Stimulated activated CD8-positive, alpha-beta memory T cell treated with anti-CD3 and anti-CD28 coated beads, Interleukin-15, amount 100 ng/mL, for 48 hours (primary cell): ENCODE measurements around the gene C13orf46.
"Not testable (repeated sequence)": the region's sequence is repeated elsewhere in the genome, so short reads cannot be mapped to it uniquely, and the experiment has no call there.

Experiments
- DNase-seq, 2 donors: peaks; one replicate each; pipeline ENCODE4 v3.0.0-alpha.2; 2020; ENCODE audit warnings: low read depth in 2 of 2

The C13orf46 gene

DNA sequence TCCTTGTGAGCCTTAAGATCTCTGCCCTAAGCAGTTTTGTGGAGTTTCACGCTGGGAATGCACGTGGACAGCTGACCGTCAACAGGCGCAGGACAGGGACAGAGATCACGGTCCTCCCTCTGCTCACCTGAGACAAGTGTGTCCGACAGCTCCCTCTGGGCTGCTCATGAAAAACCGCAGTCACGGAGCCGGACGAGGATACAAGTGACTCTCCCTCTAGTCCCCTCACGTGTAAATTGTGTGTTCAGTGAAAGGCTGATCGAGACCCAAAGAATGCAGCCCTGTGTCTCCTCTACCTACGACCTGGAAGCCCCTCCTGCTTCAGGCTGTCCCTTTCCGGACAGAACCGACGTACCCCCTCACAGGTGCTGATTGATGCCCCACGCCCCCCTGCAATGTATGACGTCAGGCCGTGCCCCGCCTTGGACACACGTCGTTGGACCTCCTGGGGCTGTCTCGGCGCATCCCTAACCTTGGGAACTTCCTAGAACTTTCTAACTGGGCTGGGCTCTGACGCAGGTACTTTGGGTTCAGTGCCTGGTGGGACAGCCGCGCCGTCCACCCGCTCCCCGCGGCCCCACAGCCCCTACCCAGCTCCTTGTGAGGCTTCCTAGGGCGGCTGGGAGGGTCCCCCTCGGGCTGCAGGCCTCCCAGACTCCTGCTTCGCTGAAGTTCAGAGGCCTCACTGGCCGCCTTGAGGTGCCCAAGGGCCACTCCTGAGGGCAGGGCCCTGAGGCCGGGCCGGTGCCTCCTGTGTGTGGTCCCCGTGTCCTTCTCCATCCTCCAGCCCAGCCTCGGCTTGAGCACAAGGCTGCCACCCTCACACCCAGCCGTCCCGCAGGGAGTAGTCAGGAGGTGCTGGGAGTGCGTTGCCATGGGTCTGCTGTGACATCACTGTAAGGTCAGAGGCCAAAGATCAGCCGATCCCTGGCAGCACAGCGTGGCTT lies at the start of gene C13orf46:
Gene C13orf46 (minus strand): TSS at position 859 of the 947 bp plus-strand sequence. CDS start 79 bp downstream, at position 780.
- no peak for DNase-seq

DNA sequence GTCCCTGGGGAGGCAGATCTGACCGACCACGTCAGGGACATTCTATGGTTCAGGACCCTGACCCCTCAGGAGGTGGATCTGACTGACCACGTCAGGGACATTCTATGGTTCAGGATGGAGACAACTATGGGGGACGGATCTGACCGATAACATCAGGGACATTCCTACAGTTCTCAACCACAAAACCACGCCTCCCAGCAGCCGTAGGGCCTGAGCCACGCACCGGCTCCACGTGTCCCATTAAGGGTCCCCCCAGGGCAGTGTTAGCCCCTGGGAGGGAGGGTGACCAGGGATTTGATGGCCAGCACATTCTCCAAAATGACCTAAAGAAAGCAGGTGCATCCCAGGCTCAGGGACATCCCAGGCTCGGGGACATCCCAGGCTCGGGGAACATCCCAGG lies 49.0 kb upstream of the C13orf46 start:
- DNase-seq = no peak

DNA sequence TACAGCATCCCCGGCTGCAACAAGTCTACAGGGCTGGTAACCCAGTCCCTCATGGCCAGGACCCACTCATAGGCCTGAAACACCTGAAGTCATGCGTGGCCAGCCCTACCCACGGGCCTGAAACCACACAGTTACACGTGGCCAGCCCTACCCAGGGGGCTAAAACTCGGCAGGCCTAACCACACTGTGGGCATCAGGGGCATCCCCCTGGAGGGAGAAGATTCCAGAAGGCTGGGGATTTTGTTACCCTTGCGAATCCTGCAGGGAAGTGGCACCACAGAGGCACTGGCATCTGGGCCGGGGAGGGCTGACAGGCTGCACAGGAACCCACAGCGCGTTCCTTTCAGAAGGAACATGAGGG lies 48.4 kb upstream of the C13orf46 start:
- DNase-seq = no peak

DNA sequence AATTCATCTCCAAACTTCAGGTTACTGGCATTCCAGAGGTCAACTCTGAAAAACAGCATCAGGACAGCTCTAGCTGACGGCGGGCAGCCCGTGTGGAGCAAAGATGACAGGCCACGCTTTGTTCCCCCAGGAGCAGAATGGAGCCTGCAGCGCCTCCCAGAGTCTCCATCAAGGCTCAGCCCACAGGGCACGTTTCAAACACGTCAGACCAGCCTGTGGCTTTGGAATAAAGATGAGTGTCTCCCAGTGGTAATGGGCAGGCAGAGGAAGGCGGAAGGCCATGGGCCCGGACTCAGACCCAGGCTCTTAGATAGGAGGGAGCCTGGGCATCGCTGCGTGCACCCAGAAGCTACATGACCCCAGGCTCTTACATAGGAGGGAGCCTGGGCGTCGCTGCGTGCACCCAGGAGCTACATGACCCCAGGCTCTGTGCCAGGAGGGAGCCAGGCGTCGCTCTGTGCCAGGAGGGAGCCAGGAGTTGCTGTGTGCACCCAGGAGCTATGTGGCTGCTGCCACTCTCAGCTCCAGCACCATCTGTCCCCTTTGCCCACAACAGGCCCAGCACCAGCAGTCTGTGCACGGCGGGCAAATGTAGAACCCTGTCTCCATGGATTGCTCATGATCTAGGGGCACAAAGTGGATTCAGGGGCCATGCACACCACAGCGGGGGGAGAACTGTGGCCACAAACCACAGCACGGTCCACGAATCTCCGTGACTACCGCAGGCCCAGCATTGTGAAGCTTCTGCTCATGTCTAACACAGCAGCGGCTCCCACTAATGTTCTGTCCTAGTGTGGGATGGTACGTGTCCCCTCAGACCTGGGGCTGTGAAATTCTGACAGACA lies 47.8 kb upstream of the C13orf46 start:
- no peak for DNase-seq

DNA sequence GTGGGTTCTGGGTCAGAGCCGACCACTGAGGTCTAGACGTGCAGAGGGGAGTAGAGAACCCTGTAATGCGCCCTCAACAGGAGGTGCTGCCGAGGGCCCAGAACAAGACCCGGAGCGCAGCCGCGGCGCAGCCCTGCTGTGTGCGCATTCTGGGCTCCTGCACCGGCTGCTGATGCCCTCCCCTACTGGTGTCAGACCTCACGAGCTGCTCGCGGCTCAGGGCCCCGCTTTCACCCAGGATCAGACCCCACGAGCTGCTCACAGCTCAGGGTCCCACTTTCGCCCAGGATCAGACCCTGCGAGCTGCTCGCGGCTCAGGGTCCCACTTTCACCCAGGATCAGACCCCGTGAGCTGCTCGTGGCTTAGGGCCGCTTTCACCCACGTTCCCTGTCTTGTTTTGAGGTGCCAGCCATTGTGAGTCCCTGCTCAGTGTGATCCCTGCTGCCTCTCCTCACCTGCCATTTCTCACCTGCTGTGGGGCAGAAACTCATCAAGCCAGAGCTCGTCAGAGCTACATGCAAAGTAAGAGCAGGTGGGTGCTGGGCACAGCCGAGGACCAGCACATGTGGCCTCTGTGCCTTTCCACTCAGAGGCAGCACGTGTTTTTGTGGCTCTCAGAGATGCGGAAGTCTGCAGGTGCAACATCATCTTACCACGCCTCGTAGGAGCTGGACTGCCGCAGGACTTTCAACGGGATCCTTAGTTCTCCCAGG lies 47.0 kb upstream of the C13orf46 start:
- DNase-seq = no peak

DNA sequence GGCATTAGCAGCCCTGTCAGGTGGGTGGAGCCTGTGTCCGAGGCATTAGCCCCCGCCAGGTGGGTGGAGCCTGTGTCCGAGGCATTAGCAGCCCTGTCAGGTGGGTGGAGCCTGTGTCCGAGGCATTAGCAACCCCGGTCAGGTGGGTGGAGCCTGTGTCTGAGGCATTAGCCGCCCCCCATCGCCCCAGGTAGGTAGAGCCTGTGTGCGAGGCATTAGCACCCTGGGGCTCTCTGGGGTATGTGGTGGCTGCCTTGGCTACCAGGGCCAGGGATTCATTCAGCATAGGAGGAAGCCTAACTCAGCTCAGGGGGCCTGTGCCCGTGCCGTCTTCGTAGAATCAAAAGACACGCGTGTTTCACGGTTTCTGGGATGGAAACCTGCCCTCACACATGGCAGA lies 46.3 kb upstream of the C13orf46 start:
- DNase-seq = not testable (repeated sequence)

DNA sequence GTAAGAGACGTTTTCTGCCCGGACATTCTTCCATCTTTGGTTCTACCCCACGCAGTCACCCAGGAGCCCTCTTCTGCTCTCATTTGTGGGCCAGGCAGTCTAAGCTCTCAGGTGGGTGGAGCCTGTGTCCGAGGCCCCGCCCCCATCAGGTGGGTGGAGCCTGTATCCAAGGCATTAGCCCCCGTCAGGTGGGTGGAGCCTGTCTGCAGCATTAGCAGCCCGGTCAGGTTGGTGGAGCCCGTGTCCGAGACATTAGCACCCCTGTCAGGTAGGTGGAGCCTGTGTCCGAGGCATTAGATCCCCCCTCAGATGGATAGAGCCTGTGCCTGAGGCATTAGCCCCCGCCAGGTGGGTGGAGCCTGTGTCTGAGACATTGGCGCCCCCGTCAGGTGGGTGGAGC lies 45.5 kb upstream of the C13orf46 start:
- DNase-seq = peak in 1 of 2 donors; percentile 28

DNA sequence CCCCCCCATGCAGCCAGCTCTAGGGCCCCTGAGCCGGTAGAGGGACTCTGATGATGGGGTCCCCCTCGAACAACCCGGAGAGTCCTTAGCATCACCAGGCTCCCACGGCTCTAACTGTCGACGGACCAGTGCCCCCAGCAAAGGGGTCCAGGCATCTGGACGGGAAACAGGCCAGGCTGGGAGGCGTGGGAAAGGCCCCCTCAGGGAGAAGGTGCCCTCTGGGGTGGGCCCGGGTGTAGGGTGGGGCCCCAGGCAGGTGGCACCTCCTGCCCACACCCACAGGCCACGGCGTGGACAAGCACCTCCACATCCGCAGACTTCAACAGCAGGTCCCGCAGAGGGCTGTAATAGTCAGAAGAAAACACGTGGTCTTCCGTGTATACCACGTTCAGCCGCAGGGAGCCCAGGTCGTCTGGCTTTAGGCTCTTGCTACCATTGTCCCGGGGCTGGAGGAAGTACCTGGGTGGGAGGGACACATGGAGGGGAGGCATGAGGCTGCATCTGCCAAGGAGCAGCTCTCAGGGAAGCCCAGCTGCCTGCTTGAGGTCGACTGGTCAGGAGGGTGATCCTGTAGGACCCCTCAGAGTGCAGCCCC lies 44.7 kb upstream of the C13orf46 start:
- DNase-seq = no peak

DNA sequence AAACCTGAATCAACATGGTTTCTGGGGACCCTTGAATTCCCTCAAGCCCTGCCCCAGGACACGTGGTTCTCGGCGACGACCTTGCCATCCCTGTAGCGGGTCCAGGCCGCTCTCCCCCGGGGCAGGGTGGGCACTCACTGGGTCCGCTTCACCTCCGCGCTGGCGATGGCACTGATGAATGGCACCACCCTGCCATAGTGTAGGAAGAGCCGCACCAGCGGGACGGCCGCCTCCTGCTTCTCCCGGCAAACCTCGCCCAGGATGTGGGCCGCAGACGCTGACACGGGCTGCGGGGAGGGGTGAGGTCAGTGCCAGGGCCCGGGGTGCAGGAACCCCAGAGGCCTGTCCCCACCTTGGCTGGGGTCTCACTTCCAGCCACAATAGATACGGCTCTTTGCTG lies 44.1 kb upstream of the C13orf46 start:
- no peak for DNase-seq

DNA sequence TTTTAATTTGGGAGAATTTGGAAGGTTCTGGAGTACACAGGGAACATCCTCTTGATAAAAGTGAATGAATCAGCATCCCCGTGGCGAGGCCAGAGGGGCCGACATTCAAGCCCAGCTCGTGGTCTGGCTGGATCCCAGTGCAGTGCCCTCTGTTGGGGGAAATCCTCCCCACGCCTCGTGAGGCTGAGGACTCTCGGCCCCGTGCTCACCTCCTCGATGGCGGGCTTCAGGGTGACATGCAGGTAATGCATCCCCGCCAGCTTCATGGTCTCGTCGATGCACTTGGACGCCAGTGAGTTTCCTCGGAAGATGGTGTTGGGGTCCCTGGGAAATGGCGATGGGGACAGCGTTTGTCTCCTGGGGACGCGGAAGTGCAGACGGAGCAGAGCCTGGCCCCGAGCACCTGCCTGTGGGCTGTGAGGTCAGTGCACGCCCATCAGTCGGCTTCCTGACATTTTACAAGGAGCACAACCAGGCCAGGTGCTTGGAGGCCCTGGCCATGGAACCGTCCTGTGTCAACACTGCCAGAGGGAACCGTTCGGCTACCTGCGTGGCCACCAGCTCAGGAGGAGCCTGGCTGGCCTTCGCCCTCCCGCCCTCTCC lies 43.3 kb upstream of the C13orf46 start:
- no peak for DNase-seq

DNA sequence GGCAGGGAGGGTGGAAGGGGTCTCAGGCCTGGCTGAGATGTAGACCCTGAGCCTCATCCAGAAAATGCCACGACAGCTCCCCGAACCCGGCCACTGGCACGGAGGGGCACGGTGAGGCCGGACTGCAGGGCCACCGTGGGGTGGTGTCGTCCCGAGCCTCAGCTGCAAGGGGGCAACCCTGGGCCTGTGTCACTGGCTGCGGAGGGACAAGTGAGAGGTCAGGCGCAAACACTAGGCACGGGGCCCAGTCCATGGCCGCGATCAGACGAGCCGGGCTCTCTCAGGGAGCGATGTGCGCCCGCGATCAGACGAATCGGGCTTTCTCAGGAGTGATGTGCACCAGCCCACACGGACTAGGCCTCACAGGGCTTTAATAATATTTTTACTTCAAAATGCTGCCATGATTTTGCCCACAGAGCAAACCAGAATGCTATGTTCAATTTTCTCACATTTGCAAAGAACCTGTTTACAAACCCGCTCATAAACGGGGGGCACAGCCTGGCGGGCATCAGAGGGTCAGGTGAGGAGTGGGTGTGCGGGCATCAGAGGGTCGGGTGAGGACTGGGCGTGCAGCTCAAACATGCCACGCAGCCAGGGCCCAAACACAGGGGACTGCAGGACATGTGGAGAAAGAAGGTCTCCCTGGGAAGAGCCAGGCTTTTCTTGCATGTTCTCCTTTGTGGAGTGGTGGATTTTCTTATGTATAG lies 42.6 kb upstream of the C13orf46 start:
- no peak for DNase-seq

DNA sequence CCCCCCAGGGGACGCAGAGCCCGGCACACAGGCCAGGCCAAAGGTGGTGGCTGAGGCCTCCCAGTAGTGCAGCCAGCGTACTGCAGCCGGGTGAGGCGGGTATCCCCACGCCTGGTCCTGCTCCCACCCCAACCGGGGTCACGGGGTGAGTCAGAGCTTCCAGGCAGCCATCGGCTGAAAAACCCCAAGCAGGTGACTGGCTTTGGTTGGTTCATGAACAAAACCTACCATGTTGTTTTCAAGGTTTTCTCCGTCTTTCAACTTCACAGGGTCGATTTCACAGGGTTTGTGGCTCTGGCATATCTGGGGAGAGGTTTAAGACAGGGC lies 42.1 kb upstream of the C13orf46 start:
- DNase-seq = peak; percentile 12 to 30

DNA sequence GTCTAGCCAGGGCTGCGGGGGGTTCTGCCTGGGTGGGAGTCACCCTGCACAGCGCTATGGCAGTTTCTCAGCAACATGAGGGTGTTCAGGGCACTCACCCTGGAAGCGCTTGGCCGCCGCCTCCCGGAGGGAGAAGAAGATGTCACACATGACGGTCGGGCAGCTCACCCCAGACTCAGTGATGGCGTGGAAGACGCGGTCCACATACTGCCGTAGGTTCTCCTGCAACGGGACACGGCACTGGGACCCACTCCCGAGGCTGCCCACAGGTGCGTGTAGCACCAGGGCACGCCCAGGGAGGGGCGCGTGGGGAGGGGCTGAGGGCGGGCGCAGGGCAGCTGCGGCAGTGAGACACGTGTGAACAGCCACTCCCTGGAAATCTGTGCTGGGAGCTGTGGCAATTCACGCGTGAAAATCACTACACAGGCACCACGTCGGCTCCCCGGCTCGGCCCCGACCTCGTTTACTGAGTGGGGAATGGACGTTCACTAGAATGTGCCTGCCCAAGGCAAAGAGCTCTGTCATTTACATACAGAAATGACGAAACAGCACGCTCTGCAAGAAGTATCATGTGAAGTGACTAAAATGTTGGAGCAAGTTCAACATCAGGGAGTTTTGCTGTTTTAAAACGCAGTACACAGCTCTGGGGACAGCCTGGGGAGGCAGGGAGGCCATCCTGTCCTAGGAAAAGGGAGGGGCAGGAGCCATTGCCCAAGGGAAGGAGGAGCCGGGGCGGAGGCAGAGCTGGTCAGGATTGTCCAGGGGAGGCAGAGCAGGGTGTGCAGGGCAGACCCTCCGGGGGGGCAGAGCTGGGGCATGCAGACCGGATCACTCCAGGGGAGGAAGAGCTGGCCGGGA lies 41.5 kb upstream of the C13orf46 start:
- DNase-seq = no peak

DNA sequence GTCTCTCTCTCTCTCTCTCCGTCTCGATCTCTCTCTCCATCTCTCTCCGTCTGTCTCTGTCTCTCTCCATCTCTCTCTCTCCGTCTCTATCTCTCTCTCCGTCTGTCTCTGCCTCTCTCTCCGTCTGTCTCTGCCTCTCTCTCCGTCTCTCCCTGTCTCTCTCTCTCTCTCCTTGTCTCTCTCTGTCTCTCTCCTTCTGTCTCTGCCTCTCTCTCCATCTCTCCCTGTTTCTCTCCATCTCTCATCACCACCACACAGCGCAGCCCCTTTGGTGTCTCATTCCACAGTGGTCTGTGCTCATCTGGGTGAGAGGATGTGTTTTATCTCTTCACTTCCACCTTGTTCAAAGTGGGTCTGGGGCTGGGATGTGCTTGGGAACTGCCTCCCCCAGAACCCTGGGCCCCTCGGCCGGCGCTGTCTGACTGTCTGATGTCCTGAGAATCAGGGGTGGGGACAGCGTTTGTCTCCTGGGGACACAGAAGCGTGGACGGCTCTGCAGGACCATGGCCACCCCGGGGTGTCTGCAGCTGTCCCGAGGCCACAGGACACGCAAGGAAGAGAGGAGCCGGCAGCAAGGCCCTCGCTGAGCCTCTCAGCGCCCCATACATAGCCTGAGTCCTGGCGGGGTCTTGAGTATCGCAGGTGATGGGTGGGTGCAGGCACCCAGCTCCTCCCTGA lies 40.2 kb upstream of the C13orf46 start:
- no peak for DNase-seq

DNA sequence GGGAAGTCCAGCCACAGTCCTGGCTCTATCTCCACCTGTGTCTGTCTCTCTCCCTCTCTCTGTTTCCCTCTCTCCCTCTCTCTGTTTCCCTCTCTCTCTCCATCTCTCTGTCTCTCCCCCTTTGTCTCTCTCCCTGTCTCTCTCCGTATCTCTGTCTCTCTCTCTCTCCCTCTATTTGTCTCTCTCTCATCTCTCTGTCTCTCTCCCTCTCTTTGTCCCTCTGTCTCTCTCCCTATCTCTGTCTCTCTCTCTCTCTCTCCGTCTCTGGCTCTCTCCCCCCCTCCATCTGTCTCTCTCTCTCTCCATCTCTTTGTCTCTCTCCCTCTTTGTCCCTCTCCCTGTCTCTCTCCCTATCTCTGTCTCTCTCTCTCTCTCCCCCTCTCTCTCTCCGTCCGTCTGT lies 39.5 kb upstream of the C13orf46 start:
- DNase-seq = no peak

DNA sequence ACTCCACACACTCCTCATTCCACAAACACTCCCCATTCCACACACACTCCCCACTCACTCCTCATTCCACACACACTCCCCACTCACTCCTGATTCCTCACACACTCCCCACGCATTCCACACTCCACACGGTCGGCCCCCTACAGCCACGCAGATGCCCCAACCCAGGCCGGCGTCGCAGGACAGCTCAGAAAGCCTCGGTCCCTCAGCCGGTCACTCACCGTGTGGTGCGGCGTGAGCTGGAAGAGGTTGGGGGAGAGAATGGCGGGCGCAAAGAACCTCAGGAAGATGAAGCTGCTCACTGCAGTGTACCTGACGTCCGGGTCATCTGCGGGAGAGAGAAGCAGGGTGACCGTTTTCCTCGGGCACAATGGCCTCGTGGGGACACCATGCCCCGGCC lies 39.0 kb upstream of the C13orf46 start:
- no peak for DNase-seq

DNA sequence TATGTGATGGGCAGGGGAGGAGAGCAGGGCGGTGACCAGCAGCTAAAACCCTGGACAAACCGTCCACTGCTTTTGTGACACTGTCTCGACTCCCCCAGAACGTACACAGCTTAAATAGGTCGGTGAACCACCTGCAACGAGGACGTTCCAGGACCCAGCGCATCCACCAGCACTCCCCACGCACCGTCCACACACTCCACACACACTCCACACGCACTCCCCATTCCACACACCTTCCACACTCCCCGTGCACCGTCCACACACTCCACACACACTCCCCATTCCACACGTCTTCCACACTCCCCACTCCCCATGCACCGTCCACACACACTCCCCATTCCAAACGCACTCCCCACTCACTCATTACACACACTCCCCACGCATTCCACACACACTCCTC lies 38.3 kb upstream of the C13orf46 start:
- DNase-seq = no peak

DNA sequence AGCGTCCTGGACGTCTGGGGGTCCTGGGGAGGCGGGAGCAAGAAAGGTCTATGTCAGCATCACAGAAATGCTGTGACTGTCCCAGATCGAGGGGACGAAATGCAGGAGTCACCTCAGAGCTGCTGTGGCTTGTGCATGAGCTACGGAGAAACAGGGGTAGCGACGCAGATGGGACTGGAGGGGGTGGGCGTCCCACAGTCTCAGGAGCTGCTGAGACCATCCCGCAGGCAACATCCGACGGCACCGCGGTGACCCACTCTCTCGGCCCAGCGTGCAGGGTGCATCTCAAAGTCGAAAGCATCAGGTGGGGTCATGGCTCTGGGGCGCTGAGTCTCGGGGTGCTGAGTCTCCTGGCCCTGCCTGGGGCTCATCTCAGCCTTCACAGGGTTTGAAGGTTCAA lies 37.4 kb upstream of the C13orf46 start:
- no peak for DNase-seq

DNA sequence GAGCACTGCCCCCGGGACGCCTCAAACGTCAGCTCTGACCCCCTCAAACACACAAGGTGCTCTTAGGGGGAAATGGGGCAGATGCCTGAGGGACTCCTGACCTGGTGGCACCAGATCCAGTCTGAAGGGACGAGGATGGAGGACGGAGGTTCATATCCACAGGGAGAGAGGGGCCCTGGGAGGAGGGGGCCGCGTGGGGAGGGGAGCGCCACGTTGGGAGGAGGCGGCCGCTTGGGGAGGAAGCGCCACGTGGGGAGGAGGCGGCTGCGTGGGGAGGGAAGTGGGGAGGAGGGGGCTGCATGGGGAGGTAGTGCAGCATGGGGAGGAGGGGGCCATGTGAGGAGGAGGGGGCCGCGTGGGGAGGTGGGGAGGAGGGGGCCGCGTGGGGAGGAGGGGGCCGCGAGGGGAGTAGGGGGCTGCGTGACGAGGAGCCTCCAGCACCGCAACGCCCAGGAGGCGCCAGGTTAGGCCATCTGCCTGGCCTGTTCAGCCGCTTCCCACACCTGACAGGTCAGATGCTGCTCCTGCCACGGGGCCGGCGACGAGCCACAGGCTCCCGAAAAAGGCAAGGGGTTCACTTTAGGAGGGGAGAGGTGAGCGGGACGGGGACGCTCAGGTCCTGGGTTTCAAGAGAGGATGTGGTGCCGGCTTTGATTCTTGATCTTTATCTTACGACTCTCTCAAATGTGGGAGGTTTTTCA lies 36.7 kb upstream of the C13orf46 start:
- peak in 1 of 2 donors; percentile 3 for DNase-seq
